ENCODE results near the gene MGLL.

DNA sequence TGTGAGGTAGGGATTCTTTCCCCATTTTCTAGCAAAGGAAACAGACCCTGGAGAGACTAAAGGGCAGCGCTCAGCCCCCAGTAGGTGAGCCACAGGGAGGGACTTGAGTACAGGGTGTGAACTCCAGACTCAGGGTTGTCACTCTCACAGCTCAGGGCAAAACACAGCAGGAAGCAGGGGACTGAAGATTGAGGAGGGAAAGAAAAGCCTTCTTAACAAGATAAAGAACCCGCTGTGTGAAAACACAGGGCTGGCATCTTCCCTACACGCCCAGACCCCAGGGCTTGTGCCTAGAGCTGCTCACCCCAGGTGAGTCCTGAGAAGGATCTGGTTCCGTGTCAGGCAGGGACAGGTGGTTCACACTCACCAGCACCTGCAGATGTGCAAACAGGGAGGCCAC lies 90.0 kb downstream of the MGLL start:
- TF ChIP-seq POLR2A (IDR thresholded peaks at IDR 0.05): no peak
- TF ChIP-seq, protein P1, sequence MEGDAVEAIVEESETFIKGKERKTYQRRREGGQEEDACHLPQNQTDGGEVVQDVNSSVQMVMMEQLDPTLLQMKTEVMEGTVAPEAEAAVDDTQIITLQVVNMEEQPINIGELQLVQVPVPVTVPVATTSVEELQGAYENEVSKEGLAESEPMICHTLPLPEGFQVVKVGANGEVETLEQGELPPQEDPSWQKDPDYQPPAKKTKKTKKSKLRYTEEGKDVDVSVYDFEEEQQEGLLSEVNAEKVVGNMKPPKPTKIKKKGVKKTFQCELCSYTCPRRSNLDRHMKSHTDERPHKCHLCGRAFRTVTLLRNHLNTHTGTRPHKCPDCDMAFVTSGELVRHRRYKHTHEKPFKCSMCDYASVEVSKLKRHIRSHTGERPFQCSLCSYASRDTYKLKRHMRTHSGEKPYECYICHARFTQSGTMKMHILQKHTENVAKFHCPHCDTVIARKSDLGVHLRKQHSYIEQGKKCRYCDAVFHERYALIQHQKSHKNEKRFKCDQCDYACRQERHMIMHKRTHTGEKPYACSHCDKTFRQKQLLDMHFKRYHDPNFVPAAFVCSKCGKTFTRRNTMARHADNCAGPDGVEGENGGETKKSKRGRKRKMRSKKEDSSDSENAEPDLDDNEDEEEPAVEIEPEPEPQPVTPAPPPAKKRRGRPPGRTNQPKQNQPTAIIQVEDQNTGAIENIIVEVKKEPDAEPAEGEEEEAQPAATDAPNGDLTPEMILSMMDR (IDR thresholded peaks at IDR 0.05): no peak

Measured in esophagus squamous epithelium (tissue), 4 donors.